ENCODE measurements around the gene CHCT1. TPM values are rescaled to one million over a fixed set of nuclear protein-coding genes. Genes with fewer than 3 reads are reported as not detected.

The CHCT1 gene
- total RNA-seq, 1 experiment from 2014 or later: not detected

DNA sequence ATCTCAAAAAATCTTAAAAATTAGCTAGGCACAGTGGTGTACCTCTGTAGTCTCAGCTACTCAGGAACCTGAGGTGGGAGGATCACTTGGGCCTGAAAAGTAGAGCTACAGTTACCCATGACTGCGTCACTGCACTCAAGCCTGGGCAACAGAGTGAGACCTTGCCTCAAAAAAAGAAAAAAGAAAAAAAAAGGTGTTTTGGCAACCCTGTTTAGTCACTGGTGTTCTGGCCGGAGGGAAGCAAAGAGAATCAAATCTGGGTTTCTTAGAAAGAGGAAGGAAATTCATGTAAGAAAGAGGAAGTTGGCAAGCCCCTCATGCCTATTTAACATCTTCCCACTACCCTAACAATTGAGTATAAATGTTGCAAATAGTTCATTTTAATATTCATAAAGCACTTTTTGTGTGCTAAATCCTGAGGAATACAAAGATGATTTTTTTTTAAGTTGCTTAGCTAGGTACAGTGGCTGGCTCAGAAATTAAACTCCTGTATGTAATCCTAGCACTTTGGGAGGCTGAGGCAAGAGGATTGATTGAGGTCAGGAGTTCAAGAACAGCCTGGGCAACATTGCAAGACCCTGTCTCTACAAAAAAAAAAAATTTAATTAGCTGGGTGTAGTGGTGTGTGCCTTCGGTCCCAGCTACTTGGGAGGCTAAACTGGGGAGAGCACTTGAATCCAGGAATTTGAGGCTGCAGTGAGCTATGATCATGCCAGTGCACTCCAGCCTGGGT is 23.9 kb upstream of the CHCT1 start:
- TF ChIP-seq, protein P1, sequence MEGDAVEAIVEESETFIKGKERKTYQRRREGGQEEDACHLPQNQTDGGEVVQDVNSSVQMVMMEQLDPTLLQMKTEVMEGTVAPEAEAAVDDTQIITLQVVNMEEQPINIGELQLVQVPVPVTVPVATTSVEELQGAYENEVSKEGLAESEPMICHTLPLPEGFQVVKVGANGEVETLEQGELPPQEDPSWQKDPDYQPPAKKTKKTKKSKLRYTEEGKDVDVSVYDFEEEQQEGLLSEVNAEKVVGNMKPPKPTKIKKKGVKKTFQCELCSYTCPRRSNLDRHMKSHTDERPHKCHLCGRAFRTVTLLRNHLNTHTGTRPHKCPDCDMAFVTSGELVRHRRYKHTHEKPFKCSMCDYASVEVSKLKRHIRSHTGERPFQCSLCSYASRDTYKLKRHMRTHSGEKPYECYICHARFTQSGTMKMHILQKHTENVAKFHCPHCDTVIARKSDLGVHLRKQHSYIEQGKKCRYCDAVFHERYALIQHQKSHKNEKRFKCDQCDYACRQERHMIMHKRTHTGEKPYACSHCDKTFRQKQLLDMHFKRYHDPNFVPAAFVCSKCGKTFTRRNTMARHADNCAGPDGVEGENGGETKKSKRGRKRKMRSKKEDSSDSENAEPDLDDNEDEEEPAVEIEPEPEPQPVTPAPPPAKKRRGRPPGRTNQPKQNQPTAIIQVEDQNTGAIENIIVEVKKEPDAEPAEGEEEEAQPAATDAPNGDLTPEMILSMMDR (IDR thresholded peaks at IDR 0.05; ENCODE audit: insufficient read depth in 1 of 2, low read depth in 1 of 2, low read length in 1 of 2, severe bottlenecking in 1 of 2, unreplicated experiment in 1 of 2): no peak
- Mint-ChIP-seq H3K4me3 (ENCODE audit: unreplicated experiment) (no peak overlapping the region), H3K27ac (ENCODE audit: unreplicated experiment) (no peak overlapping the region), H3K4me1 (ENCODE audit: low read depth, unreplicated experiment) (no peaks in the 10 kb centered on the region), H3K36me3 (ENCODE audit: insufficient read depth, unreplicated experiment) (no peaks in the 10 kb centered on the region), H3K27me3 (ENCODE audit: insufficient read depth, unreplicated experiment) (no peaks in the 10 kb centered on the region), H3K9me3 (ENCODE audit: unreplicated experiment) (no peaks in the 10 kb centered on the region)
- Histone ChIP-seq H3K4me3 (ENCODE audit: low read depth, low read length) (no peak overlapping the region), H3K4me1 (no peaks in the 10 kb centered on the region), H3K36me3 (ENCODE audit: control insufficient read depth, insufficient read depth, low read length) (no peaks in the 10 kb centered on the region), H3K9me3 (no peaks in the 10 kb centered on the region), H3K27me3 (replicated peaks; ENCODE audit: control insufficient read depth, insufficient read depth, low read length) (no peaks in the 10 kb centered on the region)
- BruUV-seq (replicated peaks): no TSS peak
- intact Hi-C loops (cut with micrococcal nuclease; ENCODE audit: unreplicated experiment): loop anchor here (10.0 kb wide), 1 partner anchor 74 kb away; no protein-coding TSS in a partner anchor
- ChIA-PET CTCF (no interaction called here), POLR2A (no interaction called here)
- DNase-seq: no peak

- no TSS peak for BruUV-seq (replicated peaks)
- TF ChIP-seq, protein P1 (IDR thresholded peaks at IDR 0.05; ENCODE audit: insufficient read depth in 1 of 2, low read depth in 1 of 2, low read length in 1 of 2, severe bottlenecking in 1 of 2, unreplicated experiment in 1 of 2): no peak
- Histone ChIP-seq H3K9me3 (no peaks in the 10 kb centered on the region), H3K36me3 (ENCODE audit: control insufficient read depth, insufficient read depth, low read length) (no peaks in the 10 kb centered on the region), H3K27me3 (replicated peaks; ENCODE audit: control insufficient read depth, insufficient read depth, low read length) (no peaks in the 10 kb centered on the region), H3K4me1 (no peaks in the 10 kb centered on the region), H3K4me3 (ENCODE audit: low read depth, low read length) (no peak overlapping the region)
- CTCF ChIA-PET: no interaction called here
- no peaks in the 10 kb centered on the region for H3K36me3 Mint-ChIP-seq (ENCODE audit: insufficient read depth, unreplicated experiment)
- intact Hi-C loops (cut with micrococcal nuclease; ENCODE audit: unreplicated experiment): no loop called here
- H3K27ac Mint-ChIP-seq (ENCODE audit: unreplicated experiment): no peak overlapping the region
- no peak for DNase-seq
- POLR2A ChIA-PET: interaction anchor here (0.6 kb wide), 1 partner anchor 46 kb away, joined by 4 read pairs; no protein-coding TSS in a partner anchor
- H3K27me3 Mint-ChIP-seq (ENCODE audit: insufficient read depth, unreplicated experiment): no peaks in the 10 kb centered on the region
- no peaks in the 10 kb centered on the region for H3K9me3 Mint-ChIP-seq (ENCODE audit: unreplicated experiment)
- H3K4me3 Mint-ChIP-seq (ENCODE audit: unreplicated experiment): no peak overlapping the region
- H3K4me1 Mint-ChIP-seq (ENCODE audit: low read depth, unreplicated experiment): no peaks in the 10 kb centered on the region
Measured at GRCh38 chr17:60401819-60402218, 20.5 kb upstream of the CHCT1 start.

- Mint-ChIP-seq H3K9me3 (ENCODE audit: unreplicated experiment) (no peaks in the 10 kb centered on the region), H3K36me3 (ENCODE audit: insufficient read depth, unreplicated experiment) (no peaks in the 10 kb centered on the region), H3K4me3 (ENCODE audit: unreplicated experiment) (no peak overlapping the region), H3K27ac (ENCODE audit: unreplicated experiment) (no peak overlapping the region), H3K4me1 (ENCODE audit: low read depth, unreplicated experiment) (no peaks in the 10 kb centered on the region), H3K27me3 (ENCODE audit: insufficient read depth, unreplicated experiment) (no peaks in the 10 kb centered on the region)
- CTCF ChIA-PET: no interaction called here
- POLR2A ChIA-PET: no interaction called here
- H3K36me3 ChIP-seq (ENCODE audit: control insufficient read depth, insufficient read depth, low read length): no peaks in the 10 kb centered on the region
- no peaks in the 10 kb centered on the region for H3K9me3 ChIP-seq
- no peak for DNase-seq
- no TSS peak for BruUV-seq (replicated peaks)
- intact Hi-C loops (cut with micrococcal nuclease; ENCODE audit: unreplicated experiment): no loop called here
- no peaks in the 10 kb centered on the region for H3K27me3 ChIP-seq (replicated peaks; ENCODE audit: control insufficient read depth, insufficient read depth, low read length)
- no peak overlapping the region for H3K4me3 ChIP-seq (ENCODE audit: low read depth, low read length)
- TF ChIP-seq, protein P1 (IDR thresholded peaks at IDR 0.05; ENCODE audit: insufficient read depth in 1 of 2, low read depth in 1 of 2, low read length in 1 of 2, severe bottlenecking in 1 of 2, unreplicated experiment in 1 of 2): no peak
- no peaks in the 10 kb centered on the region for H3K4me1 ChIP-seq
Measured at GRCh38 chr17:60403523-60403810, 18.8 kb upstream of the CHCT1 start.

All from Caco-2 (cell line).